ENCODE measurements around the gene BCAT1.

The BCAT1 gene

DNA sequence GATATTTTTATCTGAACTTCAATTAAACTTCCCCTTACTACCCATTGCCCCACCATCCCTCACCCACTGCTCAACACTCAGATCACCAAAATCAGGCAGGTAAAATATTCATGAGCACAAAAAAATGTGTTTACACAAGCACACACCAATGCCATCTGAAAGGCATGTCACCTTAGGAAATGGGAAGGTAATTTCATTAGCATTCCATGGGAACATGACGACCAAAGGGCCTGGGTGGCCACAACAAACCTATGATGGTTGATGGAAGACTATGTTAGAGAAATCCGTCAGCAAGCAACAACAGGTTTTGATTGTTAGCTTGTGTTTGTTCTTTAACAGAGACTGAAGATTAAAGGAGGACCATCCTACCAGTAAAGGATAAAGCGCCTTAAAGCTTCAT, 97.6 kb downstream of the BCAT1 start:
- TF ChIP-seq, protein P1, sequence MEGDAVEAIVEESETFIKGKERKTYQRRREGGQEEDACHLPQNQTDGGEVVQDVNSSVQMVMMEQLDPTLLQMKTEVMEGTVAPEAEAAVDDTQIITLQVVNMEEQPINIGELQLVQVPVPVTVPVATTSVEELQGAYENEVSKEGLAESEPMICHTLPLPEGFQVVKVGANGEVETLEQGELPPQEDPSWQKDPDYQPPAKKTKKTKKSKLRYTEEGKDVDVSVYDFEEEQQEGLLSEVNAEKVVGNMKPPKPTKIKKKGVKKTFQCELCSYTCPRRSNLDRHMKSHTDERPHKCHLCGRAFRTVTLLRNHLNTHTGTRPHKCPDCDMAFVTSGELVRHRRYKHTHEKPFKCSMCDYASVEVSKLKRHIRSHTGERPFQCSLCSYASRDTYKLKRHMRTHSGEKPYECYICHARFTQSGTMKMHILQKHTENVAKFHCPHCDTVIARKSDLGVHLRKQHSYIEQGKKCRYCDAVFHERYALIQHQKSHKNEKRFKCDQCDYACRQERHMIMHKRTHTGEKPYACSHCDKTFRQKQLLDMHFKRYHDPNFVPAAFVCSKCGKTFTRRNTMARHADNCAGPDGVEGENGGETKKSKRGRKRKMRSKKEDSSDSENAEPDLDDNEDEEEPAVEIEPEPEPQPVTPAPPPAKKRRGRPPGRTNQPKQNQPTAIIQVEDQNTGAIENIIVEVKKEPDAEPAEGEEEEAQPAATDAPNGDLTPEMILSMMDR (conservative IDR thresholded peaks at IDR 0.05), result no peak
- no peak overlapping the region for H3K27ac ChIP-seq

- TF ChIP-seq, protein P1 (conservative IDR thresholded peaks at IDR 0.05), result no peak
These were observed 98.4 kb downstream of the BCAT1 start for GRCh38 chr12:24850496-24850895.

GRCh38 chr12:24848941-24849477, 99.9 kb downstream of the BCAT1 start:
- TF ChIP-seq, protein P1 (conservative IDR thresholded peaks at IDR 0.05), result no peak
- no peak overlapping the region for H3K27ac ChIP-seq

More at GRCh38 chr12:24850496-24850895, 98.4 kb downstream of the BCAT1 start:
- no peak overlapping the region for H3K27ac ChIP-seq

- TF ChIP-seq, protein P1 (conservative IDR thresholded peaks at IDR 0.05), result no peak
- no peak overlapping the region for H3K27ac ChIP-seq
These were observed 102.2 kb downstream of the BCAT1 start for GRCh38 chr12:24846689-24847088.

GRCh38 chr12:24845615-24846014, 103.3 kb downstream of the BCAT1 start:
- TF ChIP-seq, protein P1 (conservative IDR thresholded peaks at IDR 0.05), result no peak
- H3K27ac ChIP-seq, result no peak overlapping the region

GRCh38 chr12:24840046-24840800, 108.7 kb downstream of the BCAT1 start:
- TF ChIP-seq, protein P1 (conservative IDR thresholded peaks at IDR 0.05), result no peak
- H3K27ac ChIP-seq, result no peak overlapping the region

DNA sequence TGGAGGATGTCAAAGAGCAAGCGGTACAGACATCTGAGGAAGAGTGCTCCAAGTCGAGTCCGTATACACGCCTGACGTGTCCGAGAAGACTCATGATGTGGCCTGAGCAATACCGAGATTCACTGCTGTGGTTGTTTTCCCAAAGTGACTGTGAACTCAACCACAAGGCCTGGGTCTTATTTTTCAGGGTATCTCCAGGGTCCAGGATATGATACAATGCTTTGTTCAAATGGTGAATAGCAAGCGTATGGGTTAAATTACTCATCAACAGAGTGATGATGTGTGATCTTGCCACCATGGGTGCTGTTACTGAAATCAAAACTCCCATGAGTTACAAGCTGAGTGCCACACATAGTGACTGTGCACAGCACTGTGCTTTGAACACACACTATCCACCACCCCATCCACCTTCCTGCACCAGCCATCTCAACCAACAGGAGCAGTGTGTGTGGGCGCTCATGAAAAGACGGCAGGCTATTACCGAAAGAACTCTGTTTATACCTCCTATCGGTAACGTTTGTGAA, 109.6 kb downstream of the BCAT1 start:
- no peak overlapping the region for H3K27ac ChIP-seq
- TF ChIP-seq, protein P1 (conservative IDR thresholded peaks at IDR 0.05), result no peak
